ENCODE measurements around the gene DIAPH1.
A peak's percentile ranks its signal among the peaks of the same experiment; 100 is the strongest.

The DIAPH1 gene

DNA sequence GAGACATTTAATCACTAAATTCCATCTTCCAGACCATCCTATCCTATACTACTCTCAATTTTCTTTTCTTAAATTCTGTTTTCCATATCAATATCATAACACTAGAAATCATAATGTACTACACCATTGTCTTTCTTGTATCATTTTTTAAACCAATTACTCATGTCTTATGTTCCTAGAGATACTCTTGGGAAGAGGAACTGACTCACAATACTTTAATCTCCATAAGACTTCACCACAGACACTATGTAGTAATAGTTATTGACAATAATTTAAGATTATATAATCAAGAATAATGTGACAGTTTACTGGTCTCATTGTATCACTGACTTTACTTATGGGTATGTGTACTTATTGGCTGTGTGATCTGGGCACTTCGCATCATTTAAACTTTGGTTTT lies 86.1 kb downstream of the DIAPH1 start:
- Histone ChIP-seq H3K36me3 (ENCODE audit: control insufficient read depth, low read length) (peaks cover 73% of the 10 kb centered on the region), H3K4me1 (ENCODE audit: control insufficient read depth, low read length) (peaks cover 62% of the 10 kb centered on the region), H4K20me1 (ENCODE audit: control insufficient read depth, insufficient read depth, low read depth, low read length) (no peaks in the 10 kb centered on the region), H3K9me3 (ENCODE audit: control insufficient read depth, insufficient read depth, low read length) (no peaks in the 10 kb centered on the region), H3K27me3 (ENCODE audit: control insufficient read depth, low read length) (no peaks in the 10 kb centered on the region), H3K4me3 (ENCODE audit: low read length) (no peak overlapping the region), H3K4me2 (ENCODE audit: low read length) (no peak overlapping the region), H3K79me2 (ENCODE audit: control insufficient read depth, low read length) (peaks cover 18% of the 10 kb centered on the region), H3K9me2 (replicated peaks; ENCODE audit: control insufficient read depth, low read length) (no peaks in the 10 kb centered on the region), H3K27ac (ENCODE audit: low read depth, low read length) (peak overlapping the region; percentile 5; the same call in 1 of the 2 replicates), H3F3A (ENCODE audit: control insufficient read depth, insufficient read depth) (peaks cover 25% of the 10 kb centered on the region)
- no peak for TF ChIP-seq EZH2phosphoT487 (IDR thresholded peaks at IDR 0.05; ENCODE audit: borderline replicate concordance, low read length)
- TF ChIP-seq, protein P1, sequence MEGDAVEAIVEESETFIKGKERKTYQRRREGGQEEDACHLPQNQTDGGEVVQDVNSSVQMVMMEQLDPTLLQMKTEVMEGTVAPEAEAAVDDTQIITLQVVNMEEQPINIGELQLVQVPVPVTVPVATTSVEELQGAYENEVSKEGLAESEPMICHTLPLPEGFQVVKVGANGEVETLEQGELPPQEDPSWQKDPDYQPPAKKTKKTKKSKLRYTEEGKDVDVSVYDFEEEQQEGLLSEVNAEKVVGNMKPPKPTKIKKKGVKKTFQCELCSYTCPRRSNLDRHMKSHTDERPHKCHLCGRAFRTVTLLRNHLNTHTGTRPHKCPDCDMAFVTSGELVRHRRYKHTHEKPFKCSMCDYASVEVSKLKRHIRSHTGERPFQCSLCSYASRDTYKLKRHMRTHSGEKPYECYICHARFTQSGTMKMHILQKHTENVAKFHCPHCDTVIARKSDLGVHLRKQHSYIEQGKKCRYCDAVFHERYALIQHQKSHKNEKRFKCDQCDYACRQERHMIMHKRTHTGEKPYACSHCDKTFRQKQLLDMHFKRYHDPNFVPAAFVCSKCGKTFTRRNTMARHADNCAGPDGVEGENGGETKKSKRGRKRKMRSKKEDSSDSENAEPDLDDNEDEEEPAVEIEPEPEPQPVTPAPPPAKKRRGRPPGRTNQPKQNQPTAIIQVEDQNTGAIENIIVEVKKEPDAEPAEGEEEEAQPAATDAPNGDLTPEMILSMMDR (IDR thresholded peaks at IDR 0.05; ENCODE audit: low read depth, low read length, poor library complexity, severe bottlenecking), result no peak

- H3K9me2 ChIP-seq (replicated peaks; ENCODE audit: control insufficient read depth, low read length), result no peaks in the 10 kb centered on the region
- peaks cover 27% of the 10 kb centered on the region for H3K79me2 ChIP-seq (ENCODE audit: control insufficient read depth, low read length)
- H3K27ac ChIP-seq (ENCODE audit: low read depth, low read length), result peak overlapping the region; percentile 98
- TF ChIP-seq EZH2phosphoT487 (IDR thresholded peaks at IDR 0.05; ENCODE audit: borderline replicate concordance, low read length), result no peak
- TF ChIP-seq, protein P1 (IDR thresholded peaks at IDR 0.05; ENCODE audit: low read depth, low read length, poor library complexity, severe bottlenecking), result no peak
- H3K36me3 ChIP-seq (ENCODE audit: control insufficient read depth, low read length), result peaks cover 92% of the 10 kb centered on the region
- H3F3A ChIP-seq (ENCODE audit: control insufficient read depth, insufficient read depth), result peaks cover 39% of the 10 kb centered on the region
- H3K27me3 ChIP-seq (ENCODE audit: control insufficient read depth, low read length), result no peaks in the 10 kb centered on the region
- H4K20me1 ChIP-seq (ENCODE audit: control insufficient read depth, insufficient read depth, low read depth, low read length), result no peaks in the 10 kb centered on the region
- H3K4me2 ChIP-seq (ENCODE audit: low read length), result peak overlapping the region; percentile 86
- H3K4me1 ChIP-seq (ENCODE audit: control insufficient read depth, low read length), result peaks cover 90% of the 10 kb centered on the region
- no peaks in the 10 kb centered on the region for H3K9me3 ChIP-seq (ENCODE audit: control insufficient read depth, insufficient read depth, low read length)
- H3K4me3 ChIP-seq (ENCODE audit: low read length), result peak overlapping the region; percentile 75
Observed at GRCh38 chr5:141529873-141530272, 88.9 kb downstream of the DIAPH1 start.

DNA sequence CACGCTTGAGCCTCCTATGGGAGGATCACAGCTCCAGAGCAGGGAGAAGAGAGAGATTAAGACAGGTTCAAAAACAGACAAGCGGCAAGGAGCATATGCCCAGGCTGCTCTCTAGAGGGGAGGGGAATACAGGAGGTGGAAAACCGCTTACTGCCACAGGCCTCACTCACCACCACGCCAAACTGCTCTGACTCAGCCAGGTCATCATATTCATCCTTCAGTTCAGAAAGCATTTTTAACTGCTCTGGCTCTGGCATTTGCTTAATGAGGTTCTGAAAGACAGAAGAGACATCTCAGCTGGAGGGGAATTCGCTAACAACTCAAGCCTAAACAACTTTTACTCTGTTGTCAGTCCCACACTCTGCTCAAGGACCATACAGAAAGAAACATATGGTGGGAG lies 89.8 kb downstream of the DIAPH1 start:
- Histone ChIP-seq H3K4me1 (ENCODE audit: control insufficient read depth, low read length) (peaks cover 91% of the 10 kb centered on the region), H4K20me1 (ENCODE audit: control insufficient read depth, insufficient read depth, low read depth, low read length) (no peaks in the 10 kb centered on the region), H3K27ac (ENCODE audit: low read depth, low read length) (peak overlapping the region; percentile 98), H3F3A (ENCODE audit: control insufficient read depth, insufficient read depth) (peaks cover 44% of the 10 kb centered on the region), H3K27me3 (ENCODE audit: control insufficient read depth, low read length) (no peaks in the 10 kb centered on the region), H3K36me3 (ENCODE audit: control insufficient read depth, low read length) (peaks cover 92% of the 10 kb centered on the region), H3K4me2 (ENCODE audit: low read length) (peak overlapping the region; percentile 86), H3K9me2 (replicated peaks; ENCODE audit: control insufficient read depth, low read length) (no peaks in the 10 kb centered on the region), H3K9me3 (ENCODE audit: control insufficient read depth, insufficient read depth, low read length) (no peaks in the 10 kb centered on the region), H3K79me2 (ENCODE audit: control insufficient read depth, low read length) (peaks cover 33% of the 10 kb centered on the region), H3K4me3 (ENCODE audit: low read length) (peak overlapping the region; percentile 75)
- no peak for TF ChIP-seq EZH2phosphoT487 (IDR thresholded peaks at IDR 0.05; ENCODE audit: borderline replicate concordance, low read length)
- TF ChIP-seq, protein P1 (IDR thresholded peaks at IDR 0.05; ENCODE audit: low read depth, low read length, poor library complexity, severe bottlenecking), result no peak

All from DOHH2 (cell line).